HG03469 (cell line): Measurements from ENCODE around the gene MAP4.

Experiments used
- ATAC-seq: cut with Tn5 transposase; IDR thresholded peaks from one replicate; pipeline ENCODE4 v1.9.1; 2021; ENCODE audit warnings: mild to moderate bottlenecking, moderate library complexity, moderate number of reproducible peaks; ENCODE audit not compliant: unreplicated experiment

Gene MAP4

GRCh38 chr3:47964740-47965139, 51.5 kb downstream of the MAP4 start:
- ATAC-seq, result no peak

- no peak for ATAC-seq
Observed at GRCh38 chr3:47961815-47962606, 54.2 kb downstream of the MAP4 start.

- ATAC-seq, result no peak
Observed at GRCh38 chr3:47961036-47961435, 55.2 kb downstream of the MAP4 start.

- ATAC-seq, result no peak
Observed at GRCh38 chr3:47956521-47956920, 59.7 kb downstream of the MAP4 start.

DNA sequence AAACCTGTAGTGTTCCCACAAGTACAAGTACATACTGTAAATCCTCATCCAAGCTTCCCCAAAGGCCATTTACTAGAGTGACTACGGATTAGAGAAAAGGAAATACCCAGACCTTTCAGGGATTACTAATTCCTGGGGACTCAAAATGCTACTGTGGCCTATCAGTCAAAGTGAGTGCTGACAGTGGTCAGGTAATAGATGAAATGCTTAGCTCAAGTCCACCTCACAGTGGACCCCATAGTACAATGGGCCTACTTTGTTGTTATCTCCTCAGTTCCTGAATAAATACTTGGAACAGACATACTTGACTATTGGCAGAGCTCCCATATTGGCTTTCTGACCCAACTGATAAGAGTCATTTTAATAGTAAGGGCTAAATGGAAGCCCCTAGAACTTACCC, 61.6 kb downstream of the MAP4 start:
- ATAC-seq, result no peak

GRCh38 chr3:47950453-47951169, 65.6 kb downstream of the MAP4 start:
- no peak for ATAC-seq

DNA sequence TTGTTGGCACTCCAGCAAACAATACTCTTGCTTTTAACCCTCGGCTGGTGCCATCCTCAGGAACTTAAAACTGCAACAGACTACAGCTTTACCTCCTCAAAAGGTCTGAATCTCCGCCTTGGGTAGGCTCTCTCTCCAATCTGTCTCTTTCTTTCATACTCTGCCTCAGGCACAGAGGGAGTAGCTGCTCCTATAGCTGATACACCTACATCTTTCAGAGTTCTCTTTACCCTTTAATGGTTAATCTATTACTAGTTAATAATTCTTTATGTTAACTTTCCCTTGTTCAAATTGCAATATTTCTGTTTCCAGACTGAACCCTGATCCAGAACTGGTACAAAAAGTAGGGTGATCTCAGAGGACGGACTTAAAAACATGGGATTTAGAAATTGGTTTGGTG, 66.2 kb downstream of the MAP4 start:
- no peak for ATAC-seq

- ATAC-seq, result no peak
Observed at GRCh38 chr3:47940232-47940631, 76.0 kb downstream of the MAP4 start.

DNA sequence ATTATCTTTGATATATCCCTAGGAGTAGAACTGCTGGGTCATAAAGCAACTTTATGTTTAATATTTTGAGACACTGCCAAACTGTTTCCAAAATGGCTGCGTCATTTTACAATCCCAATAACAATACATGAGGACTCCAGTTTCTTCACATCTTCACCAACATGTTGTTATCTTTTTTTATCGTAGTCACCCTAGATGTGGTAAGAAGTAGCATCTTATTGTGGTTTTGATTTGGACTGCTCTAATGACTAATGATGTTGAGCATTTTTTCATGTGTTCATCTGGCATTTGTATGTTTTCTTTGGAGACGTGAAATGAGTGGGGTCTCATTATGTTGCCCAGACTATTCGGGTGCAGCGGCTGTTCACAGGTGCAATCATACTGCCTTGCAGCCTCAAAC, 83.8 kb downstream of the MAP4 start:
- ATAC-seq, result no peak

GRCh38 chr3:47930979-47931378, 85.2 kb downstream of the MAP4 start:
- no peak for ATAC-seq

- ATAC-seq, result no peak
Observed at GRCh38 chr3:47916696-47917095, 99.5 kb downstream of the MAP4 start.

GRCh38 chr3:47916201-47916600, 100.0 kb downstream of the MAP4 start:
- no peak for ATAC-seq

GRCh38 chr3:47912006-47912504, 104.2 kb downstream of the MAP4 start:
- ATAC-seq, result no peak

DNA sequence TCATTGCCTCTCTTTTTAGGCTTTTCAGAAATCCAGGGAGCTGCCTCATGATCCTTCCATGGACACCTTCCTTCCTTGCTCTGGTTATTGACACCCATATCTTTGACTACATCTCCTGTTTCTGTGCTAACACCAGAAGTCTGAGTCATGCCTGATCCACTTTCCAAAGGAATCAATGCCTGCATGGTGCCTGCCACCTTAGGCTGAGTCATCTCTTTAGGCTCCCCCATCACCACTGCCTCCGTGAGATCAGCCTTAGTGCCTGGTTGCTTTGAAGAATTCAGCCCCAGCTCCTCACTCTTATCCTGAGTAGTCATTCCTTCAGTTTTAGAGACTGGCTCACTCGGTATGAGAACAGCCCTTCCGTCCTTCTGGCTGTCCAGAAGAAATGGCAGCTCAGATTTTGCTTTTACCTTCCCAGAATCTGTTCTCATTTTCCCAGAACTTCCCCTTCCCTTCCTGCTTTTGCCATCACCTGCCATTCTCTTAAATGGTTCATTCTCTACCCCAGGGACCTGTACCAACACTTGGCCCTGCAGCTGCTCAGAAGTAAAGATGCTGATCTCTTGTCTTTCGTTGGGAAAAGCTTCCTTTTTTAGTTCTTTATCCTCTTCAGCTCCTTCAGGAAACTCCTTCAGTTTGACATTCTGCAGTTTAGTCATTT, 105.3 kb downstream of the MAP4 start:
- ATAC-seq, result no peak

DNA sequence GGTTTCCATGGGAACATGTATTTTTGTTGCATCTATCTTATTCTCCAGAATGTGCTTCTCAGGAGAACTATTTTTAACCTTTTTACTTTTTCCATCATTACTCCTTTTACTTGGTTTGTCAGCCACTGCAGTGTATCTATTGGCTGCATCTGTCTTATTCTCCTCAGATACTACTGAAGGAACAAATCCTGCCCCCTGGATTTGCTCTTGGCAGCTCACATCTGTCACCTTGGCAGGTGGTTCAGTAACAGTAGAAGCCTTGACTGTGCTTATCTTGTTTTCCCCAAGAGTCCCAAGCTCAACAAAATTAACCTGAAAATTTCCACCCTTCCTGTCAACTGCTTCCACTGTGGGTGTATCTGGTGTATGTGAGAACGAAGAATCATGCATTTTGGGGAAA, 106.0 kb downstream of the MAP4 start:
- ATAC-seq, result no peak

- ATAC-seq, result no peak
Observed at GRCh38 chr3:47909607-47910006, 106.6 kb downstream of the MAP4 start.

DNA sequence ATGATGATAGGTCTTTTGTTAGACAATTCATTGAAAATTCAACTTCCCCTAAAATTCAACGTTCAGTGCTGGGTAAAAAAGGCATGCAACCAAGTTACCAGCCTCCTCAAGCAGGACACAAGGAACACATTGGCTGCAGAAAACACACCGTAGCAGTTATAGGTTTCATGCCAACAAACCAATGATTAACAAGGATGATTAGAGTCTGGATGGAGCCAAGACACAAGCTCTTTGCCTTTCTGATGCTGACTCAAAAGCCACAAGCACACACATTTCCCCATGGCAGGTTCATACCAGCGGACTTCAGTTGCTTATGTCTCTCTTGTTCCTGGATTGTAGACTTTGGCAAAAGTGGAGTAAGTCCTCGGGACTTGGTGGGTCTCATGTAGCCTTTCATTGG, 107.5 kb downstream of the MAP4 start:
- ATAC-seq, result no peak

DNA sequence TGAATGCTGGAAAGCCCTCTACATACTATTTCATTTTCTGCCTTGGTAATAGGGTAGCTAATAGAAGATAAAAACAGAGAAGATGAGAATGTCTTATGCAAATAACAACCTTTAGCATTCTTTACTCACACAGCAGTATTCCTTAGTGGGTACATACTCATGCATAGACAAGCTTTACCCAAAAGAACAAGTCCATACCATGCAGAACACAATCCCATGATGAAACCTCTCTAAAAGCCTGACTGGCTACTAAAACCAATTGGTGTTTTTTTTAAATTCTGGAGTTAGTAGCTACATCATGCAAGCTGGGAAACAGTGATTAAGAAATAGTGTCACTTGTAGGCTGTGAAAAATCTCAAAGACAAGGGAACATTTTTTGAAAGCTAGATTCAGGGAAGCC, 108.4 kb downstream of the MAP4 start:
- no peak for ATAC-seq

- ATAC-seq, result no peak
Observed at GRCh38 chr3:47902746-47903145, 113.5 kb downstream of the MAP4 start.

GRCh38 chr3:47901280-47901833, 114.9 kb downstream of the MAP4 start:
- ATAC-seq, result no peak

GRCh38 chr3:47899495-47900108, 116.6 kb downstream of the MAP4 start:
- ATAC-seq, result no peak
